GM23338 (cell line): ENCODE results near the gene FBXW8.

Experiments used
- CREB1 ChIP-seq: fragments of 250-450 bp; sonication (Bioruptor Pico); IDR thresholded peaks from 2 replicates; pipeline ENCODE4 v1.5.0; 2020; ENCODE audit warnings: low read depth, mild to moderate bottlenecking, moderate library complexity
- EZH2 ChIP-seq: fragments of 200-600 bp; sonication (generic); IDR thresholded peaks from one replicate; pipeline ENCODE4 v1.8.0; 2017; ENCODE audit warnings: antibody characterized with exemption, mild to moderate bottlenecking, low read depth; ENCODE audit not compliant: unreplicated experiment
- EZH2phosphoT487 ChIP-seq: fragments of 200-600 bp; sonication (generic); IDR thresholded peaks from one replicate; pipeline ENCODE4 v1.8.1; 2018; ENCODE audit warnings: antibody characterized with exemption; ENCODE audit not compliant: unreplicated experiment
- JUNB ChIP-seq: IDR thresholded peaks from one replicate; pipeline ENCODE4 v1.6.1; 2016; ENCODE audit warnings: antibody characterized with exemption; ENCODE audit not compliant: unreplicated experiment
- POLR2AphosphoS5 ChIP-seq: IDR thresholded peaks from 2 replicates; pipeline ENCODE4 v1.6.1; 2016; ENCODE audit warnings: antibody characterized with exemption, low read depth
- ZNF331 ChIP-seq: fragments of 250-450 bp; sonication (Bioruptor Pico); IDR thresholded peaks from 2 replicates; pipeline ENCODE4 v1.5.0; 2020; ENCODE audit warnings: low read depth, mild to moderate bottlenecking, moderate library complexity
- TF ChIP-seq, protein P1 (sequence below), 2 experiments: fragments of 200-600 bp in 1 of 2; sonication (generic) in 1 of 2; conservative IDR thresholded peaks; 2 replicates each; pipeline versions ENCODE4 v1.5.1 to v1.6.1; 2016 to 2017; ENCODE audit warnings: antibody characterized with exemption in 2 of 2, low read depth in 2 of 2, mild to moderate bottlenecking in 2 of 2, moderate library complexity in 1 of 2
- TF ChIP-seq, protein P2 (sequence below): IDR thresholded peaks from one replicate; pipeline ENCODE4 v1.6.1; 2018; ENCODE audit warnings: antibody characterized with exemption; ENCODE audit not compliant: unreplicated experiment

DNA sequence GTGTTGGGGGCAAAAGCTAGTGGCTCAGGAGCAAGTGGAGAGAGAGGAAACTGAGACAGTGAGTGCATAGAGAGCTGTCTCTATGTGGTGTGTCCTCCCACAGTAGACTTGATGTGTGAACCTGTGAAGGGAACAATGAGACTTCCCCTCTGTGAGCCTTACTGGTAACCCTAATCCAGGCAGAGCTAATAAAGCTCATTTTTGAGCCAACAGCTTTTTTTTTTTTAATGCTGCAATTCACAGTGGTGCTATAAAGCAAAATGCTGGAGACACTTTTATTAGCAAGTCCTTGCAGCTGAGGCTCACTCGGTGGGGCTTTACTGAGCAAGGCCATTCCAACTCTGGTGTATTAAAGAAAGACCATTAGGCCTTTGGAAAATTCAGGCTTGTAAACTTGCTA lies 26.9 kb downstream of the FBXW8 start:
- TF ChIP-seq, protein P1, sequence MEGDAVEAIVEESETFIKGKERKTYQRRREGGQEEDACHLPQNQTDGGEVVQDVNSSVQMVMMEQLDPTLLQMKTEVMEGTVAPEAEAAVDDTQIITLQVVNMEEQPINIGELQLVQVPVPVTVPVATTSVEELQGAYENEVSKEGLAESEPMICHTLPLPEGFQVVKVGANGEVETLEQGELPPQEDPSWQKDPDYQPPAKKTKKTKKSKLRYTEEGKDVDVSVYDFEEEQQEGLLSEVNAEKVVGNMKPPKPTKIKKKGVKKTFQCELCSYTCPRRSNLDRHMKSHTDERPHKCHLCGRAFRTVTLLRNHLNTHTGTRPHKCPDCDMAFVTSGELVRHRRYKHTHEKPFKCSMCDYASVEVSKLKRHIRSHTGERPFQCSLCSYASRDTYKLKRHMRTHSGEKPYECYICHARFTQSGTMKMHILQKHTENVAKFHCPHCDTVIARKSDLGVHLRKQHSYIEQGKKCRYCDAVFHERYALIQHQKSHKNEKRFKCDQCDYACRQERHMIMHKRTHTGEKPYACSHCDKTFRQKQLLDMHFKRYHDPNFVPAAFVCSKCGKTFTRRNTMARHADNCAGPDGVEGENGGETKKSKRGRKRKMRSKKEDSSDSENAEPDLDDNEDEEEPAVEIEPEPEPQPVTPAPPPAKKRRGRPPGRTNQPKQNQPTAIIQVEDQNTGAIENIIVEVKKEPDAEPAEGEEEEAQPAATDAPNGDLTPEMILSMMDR (conservative IDR thresholded peaks at IDR 0.05; ENCODE audit: low read depth in 2 of 2) = no peak
- TF ChIP-seq EZH2 (no peak), POLR2AphosphoS5 (no peak), EZH2phosphoT487 (no peak), CREB1 (CRISPR knock-in tag) (no peak), ZNF331 (no peak), JUNB (no peak)
- TF ChIP-seq, protein P2, sequence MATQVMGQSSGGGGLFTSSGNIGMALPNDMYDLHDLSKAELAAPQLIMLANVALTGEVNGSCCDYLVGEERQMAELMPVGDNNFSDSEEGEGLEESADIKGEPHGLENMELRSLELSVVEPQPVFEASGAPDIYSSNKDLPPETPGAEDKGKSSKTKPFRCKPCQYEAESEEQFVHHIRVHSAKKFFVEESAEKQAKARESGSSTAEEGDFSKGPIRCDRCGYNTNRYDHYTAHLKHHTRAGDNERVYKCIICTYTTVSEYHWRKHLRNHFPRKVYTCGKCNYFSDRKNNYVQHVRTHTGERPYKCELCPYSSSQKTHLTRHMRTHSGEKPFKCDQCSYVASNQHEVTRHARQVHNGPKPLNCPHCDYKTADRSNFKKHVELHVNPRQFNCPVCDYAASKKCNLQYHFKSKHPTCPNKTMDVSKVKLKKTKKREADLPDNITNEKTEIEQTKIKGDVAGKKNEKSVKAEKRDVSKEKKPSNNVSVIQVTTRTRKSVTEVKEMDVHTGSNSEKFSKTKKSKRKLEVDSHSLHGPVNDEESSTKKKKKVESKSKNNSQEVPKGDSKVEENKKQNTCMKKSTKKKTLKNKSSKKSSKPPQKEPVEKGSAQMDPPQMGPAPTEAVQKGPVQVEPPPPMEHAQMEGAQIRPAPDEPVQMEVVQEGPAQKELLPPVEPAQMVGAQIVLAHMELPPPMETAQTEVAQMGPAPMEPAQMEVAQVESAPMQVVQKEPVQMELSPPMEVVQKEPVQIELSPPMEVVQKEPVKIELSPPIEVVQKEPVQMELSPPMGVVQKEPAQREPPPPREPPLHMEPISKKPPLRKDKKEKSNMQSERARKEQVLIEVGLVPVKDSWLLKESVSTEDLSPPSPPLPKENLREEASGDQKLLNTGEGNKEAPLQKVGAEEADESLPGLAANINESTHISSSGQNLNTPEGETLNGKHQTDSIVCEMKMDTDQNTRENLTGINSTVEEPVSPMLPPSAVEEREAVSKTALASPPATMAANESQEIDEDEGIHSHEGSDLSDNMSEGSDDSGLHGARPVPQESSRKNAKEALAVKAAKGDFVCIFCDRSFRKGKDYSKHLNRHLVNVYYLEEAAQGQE = no peak
